GM06990 (cell line): ENCODE results near the gene COL6A3.

Experiments
- DNase-seq: peaks from one replicate; pipeline ENCODE4 v3.0.0-alpha.2; 2011; ENCODE audit not compliant: insufficient read length; ENCODE audit errors: extremely low read depth
- H3K27me3 ChIP-seq: replicated peaks from 2 replicates; pipeline ENCODE4 v1.6.0; 2011; ENCODE audit warnings: low read length; ENCODE audit not compliant: control insufficient read depth, insufficient read depth
- H3K36me3 ChIP-seq: 2 replicates; pipeline ENCODE4 v1.5.1; 2011; ENCODE audit warnings: low read length; ENCODE audit not compliant: control insufficient read depth, insufficient read depth
- H3K4me3 ChIP-seq: replicated peaks from 2 replicates; pipeline ENCODE4 v1.5.1; 2011; ENCODE audit warnings: low read depth, mild to moderate bottlenecking, control low read depth, low read length
- TF ChIP-seq, protein P1 (sequence below): IDR thresholded peaks from 2 replicates; pipeline ENCODE4 v1.5.1; 2011; ENCODE audit warnings: low read length, control low read depth, mild to moderate bottlenecking, inconsistent platforms; ENCODE audit not compliant: insufficient read depth, poor library complexity, severe bottlenecking

Gene COL6A3, protein sequence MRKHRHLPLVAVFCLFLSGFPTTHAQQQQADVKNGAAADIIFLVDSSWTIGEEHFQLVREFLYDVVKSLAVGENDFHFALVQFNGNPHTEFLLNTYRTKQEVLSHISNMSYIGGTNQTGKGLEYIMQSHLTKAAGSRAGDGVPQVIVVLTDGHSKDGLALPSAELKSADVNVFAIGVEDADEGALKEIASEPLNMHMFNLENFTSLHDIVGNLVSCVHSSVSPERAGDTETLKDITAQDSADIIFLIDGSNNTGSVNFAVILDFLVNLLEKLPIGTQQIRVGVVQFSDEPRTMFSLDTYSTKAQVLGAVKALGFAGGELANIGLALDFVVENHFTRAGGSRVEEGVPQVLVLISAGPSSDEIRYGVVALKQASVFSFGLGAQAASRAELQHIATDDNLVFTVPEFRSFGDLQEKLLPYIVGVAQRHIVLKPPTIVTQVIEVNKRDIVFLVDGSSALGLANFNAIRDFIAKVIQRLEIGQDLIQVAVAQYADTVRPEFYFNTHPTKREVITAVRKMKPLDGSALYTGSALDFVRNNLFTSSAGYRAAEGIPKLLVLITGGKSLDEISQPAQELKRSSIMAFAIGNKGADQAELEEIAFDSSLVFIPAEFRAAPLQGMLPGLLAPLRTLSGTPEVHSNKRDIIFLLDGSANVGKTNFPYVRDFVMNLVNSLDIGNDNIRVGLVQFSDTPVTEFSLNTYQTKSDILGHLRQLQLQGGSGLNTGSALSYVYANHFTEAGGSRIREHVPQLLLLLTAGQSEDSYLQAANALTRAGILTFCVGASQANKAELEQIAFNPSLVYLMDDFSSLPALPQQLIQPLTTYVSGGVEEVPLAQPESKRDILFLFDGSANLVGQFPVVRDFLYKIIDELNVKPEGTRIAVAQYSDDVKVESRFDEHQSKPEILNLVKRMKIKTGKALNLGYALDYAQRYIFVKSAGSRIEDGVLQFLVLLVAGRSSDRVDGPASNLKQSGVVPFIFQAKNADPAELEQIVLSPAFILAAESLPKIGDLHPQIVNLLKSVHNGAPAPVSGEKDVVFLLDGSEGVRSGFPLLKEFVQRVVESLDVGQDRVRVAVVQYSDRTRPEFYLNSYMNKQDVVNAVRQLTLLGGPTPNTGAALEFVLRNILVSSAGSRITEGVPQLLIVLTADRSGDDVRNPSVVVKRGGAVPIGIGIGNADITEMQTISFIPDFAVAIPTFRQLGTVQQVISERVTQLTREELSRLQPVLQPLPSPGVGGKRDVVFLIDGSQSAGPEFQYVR (N-terminal part only)

DNA sequence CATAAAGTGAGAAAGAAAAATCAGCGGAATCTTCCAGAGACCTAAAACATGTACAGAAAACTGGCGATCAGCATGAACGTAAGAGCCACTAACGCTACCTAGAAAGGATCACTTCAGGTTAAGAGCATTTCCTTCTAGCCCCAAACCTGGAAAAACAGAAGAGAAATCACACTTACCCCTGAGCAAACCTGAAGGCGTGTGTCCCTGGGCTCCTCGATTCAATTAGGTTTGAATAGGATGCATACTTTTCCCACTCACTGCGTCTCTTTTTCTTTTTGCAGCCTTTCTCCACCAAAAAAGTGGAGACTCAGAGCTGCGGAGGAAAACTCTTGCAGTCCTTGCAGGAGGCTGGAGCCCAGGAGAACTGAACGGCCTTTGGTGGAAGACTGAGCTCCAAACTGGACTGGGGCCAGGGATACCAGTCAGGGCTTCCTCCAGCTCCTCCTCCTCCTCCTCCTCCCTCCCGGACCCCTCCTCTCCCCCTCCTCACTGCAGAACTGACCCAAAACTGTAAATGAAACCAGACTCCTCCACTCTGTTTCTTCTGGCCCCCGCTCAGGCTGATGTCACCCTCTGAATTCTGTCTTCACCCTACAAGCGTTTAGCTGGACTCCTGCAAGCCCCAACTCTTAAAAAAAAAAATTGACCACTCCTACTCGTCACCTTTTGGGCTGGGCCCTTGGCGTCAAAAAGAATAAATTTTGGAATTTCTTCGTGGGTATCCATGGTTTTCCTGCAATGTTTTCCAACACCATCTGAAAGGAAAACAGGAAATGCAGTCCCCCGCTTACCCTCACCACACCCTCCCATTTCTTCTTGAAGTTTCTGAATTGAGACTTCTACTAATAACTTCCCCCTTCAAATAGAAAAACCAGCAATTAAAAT lies at the start of gene COL6A3:
Gene COL6A3, minus strand, starts transcription at position 388 of the 885 bp plus-strand sequence. CDS start 17,347 bp downstream, outside the sequence.
- TF ChIP-seq, protein P1, sequence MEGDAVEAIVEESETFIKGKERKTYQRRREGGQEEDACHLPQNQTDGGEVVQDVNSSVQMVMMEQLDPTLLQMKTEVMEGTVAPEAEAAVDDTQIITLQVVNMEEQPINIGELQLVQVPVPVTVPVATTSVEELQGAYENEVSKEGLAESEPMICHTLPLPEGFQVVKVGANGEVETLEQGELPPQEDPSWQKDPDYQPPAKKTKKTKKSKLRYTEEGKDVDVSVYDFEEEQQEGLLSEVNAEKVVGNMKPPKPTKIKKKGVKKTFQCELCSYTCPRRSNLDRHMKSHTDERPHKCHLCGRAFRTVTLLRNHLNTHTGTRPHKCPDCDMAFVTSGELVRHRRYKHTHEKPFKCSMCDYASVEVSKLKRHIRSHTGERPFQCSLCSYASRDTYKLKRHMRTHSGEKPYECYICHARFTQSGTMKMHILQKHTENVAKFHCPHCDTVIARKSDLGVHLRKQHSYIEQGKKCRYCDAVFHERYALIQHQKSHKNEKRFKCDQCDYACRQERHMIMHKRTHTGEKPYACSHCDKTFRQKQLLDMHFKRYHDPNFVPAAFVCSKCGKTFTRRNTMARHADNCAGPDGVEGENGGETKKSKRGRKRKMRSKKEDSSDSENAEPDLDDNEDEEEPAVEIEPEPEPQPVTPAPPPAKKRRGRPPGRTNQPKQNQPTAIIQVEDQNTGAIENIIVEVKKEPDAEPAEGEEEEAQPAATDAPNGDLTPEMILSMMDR, result no peak
- Histone ChIP-seq H3K36me3 (no peaks in the 10 kb centered on the region), H3K4me3 (no peak within 1 kb of the TSS), H3K27me3 (peaks cover 3% of the 10 kb centered on the region)
- DNase-seq, result no peak

DNA sequence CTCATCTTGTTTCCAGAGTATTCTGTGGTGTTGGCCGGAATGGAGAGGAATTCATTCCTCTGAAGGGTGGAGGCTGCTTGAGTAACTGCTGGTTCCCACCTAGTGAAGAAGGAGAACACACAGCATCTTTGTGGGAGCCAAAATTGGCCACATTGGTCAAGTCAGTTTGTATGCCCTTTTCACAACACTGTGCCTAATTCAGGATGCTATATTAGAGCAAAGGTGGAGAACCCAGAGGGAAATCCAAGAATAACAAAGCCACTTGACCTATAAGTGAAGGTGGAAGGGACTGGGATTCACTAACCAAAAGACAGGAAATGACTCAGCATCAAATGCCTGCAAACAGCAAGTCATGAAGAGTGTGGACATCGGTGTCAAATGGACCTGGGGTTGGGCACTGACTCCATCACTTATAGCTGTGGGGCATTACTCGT lies 45.8 kb upstream of the COL6A3 start:
- TF ChIP-seq, protein P1, result no peak
- no peak overlapping the region for H3K4me3 ChIP-seq
- no peak for DNase-seq
- H3K27me3 ChIP-seq, result no peaks in the 10 kb centered on the region
- H3K36me3 ChIP-seq, result no peaks in the 10 kb centered on the region

DNA sequence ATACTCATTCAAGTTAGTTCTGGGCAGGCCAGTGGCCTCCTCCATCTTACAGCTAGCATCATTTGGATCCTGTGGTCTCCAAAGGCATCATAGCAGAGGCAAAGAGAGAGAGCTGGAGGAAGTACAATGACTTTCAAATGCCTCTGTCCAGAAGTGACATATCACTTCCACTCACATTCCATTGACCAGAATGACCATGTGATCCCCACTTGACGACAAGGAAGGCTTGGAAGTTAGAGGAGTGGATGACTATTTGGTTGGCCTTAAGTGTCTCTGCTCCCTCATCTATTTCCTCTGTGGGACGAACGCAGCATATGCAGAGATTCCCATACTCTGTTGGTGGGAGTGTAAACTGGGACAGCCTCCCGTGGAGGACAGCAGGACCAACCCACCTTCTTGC lies 45.3 kb upstream of the COL6A3 start:
- Histone ChIP-seq H3K27me3 (no peaks in the 10 kb centered on the region), H3K4me3 (no peak overlapping the region), H3K36me3 (no peaks in the 10 kb centered on the region)
- TF ChIP-seq, protein P1, result no peak
- DNase-seq, result no peak

DNA sequence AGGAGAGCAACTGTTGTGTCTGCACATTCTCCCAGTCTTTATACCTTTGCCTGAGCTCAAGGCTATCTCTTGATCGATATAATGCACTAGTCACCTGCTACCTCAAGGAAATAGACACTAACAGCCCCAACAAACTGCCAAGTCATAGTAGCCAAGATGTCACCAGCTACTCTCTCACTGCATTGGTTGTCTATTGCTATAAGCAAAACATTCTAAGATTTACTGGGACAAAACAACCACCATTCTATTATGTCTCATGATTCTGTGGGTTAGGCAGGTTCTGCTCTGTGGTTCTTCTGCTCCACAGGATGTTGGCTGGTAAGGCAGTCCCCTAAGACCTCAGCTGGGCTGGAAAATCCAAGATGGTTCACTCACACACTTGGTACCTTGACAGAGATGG lies 44.6 kb upstream of the COL6A3 start:
- Histone ChIP-seq H3K27me3 (no peaks in the 10 kb centered on the region), H3K4me3 (no peak overlapping the region), H3K36me3 (no peaks in the 10 kb centered on the region)
- no peak for DNase-seq
- TF ChIP-seq, protein P1, result no peak
